Measurements from ENCODE around the gene RASL11A. TPM values are rescaled to one million over a fixed set of nuclear protein-coding genes. Genes with fewer than 3 reads are reported as not detected.
"Not testable (repeated sequence)": the region's sequence is repeated elsewhere in the genome, so short reads cannot be mapped to it uniquely, and the experiment has no call there.

RASL11A gene
- polyA plus RNA-seq (2013, experiment 1 of 2) = 1.4 TPM
- 1.2 TPM for polyA plus RNA-seq (2013, experiment 2 of 2)

GRCh38 chr13:27270594-27271520, at the start of gene RASL11A:
TSS of gene RASL11A (plus strand) at chr13:27270830. CDS start at chr13:27270945, 115 bp downstream.
- peak; percentile 89 for DNase-seq
- H3K18ac ChIP-seq (ENCODE audit: low read length) = no peak within 1 kb of the TSS
- H3K9ac ChIP-seq (ENCODE audit: low read length) = peak within 1 kb of the TSS; percentile 81
- H3K36me3 ChIP-seq (ENCODE audit: control insufficient read depth, insufficient read depth, low read length) = no peaks in the 10 kb centered on the region
- no peak within 1 kb of the TSS for H3K23ac ChIP-seq (ENCODE audit: low read length)
- H2AK5ac ChIP-seq (ENCODE audit: low read length) = no peak within 1 kb of the TSS
- H4K8ac ChIP-seq (ENCODE audit: low read depth, low read length) = no peak within 1 kb of the TSS
- no peak within 1 kb of the TSS for H2BK15ac ChIP-seq (replicated peaks; ENCODE audit: low read depth)
- no peaks in the 10 kb centered on the region for H3K79me2 ChIP-seq (ENCODE audit: control insufficient read depth, insufficient read depth, low read length)
- H4K5ac ChIP-seq (ENCODE audit: low read length) = no peak within 1 kb of the TSS
- H3K27ac ChIP-seq (ENCODE audit: low read depth, low read length) = no peak within 1 kb of the TSS
- WGBS (ENCODE audit: extremely low coverage, insufficient coverage, low lambda C conversion rate) = no CpG with 5 or more reads among the region's 99 CpGs
- no peaks in the 10 kb centered on the region for H3K79me1 ChIP-seq (ENCODE audit: low read length)
- peak within 1 kb of the TSS; percentile 43 for H3K4me3 ChIP-seq (ENCODE audit: low read length)
- no peak within 1 kb of the TSS for H3K4ac ChIP-seq (ENCODE audit: low read depth, low read length)
- peak within 1 kb of the TSS; percentile 95 for H3K56ac ChIP-seq (ENCODE audit: low read length)
- no peaks in the 10 kb centered on the region for H3K4me1 ChIP-seq (ENCODE audit: control insufficient read depth, low read depth, low read length)
- H3K27me3 ChIP-seq (ENCODE audit: insufficient read depth, low read length, poor library complexity) = no peaks in the 10 kb centered on the region
- H3K4me2 ChIP-seq (ENCODE audit: low read length) = peak within 1 kb of the TSS; percentile 93
- no peak within 1 kb of the TSS for H2BK5ac ChIP-seq (ENCODE audit: low read length)
- H2BK120ac ChIP-seq (ENCODE audit: low read depth, low read length) = no peak within 1 kb of the TSS

- H3K23ac ChIP-seq (ENCODE audit: low read length); H3K4me3 ChIP-seq (ENCODE audit: low read length); H3K4me1 ChIP-seq (ENCODE audit: control insufficient read depth, low read depth, low read length); H3K27ac ChIP-seq (ENCODE audit: low read depth, low read length); H2AK5ac ChIP-seq (ENCODE audit: low read length); H3K18ac ChIP-seq (ENCODE audit: low read length); H3K56ac ChIP-seq (ENCODE audit: low read length); H2BK15ac ChIP-seq (replicated peaks; ENCODE audit: low read depth); H3K4me2 ChIP-seq (ENCODE audit: low read length); H2BK120ac ChIP-seq (ENCODE audit: low read depth, low read length); H3K27me3 ChIP-seq (ENCODE audit: insufficient read depth, low read length, poor library complexity); H2BK5ac ChIP-seq (ENCODE audit: low read length); H3K9ac ChIP-seq (ENCODE audit: low read length); H4K8ac ChIP-seq (ENCODE audit: low read depth, low read length); DNase-seq; H3K79me2 ChIP-seq (ENCODE audit: control insufficient read depth, insufficient read depth, low read length); H4K5ac ChIP-seq (ENCODE audit: low read length); H3K79me1 ChIP-seq (ENCODE audit: low read length); H3K36me3 ChIP-seq (ENCODE audit: control insufficient read depth, insufficient read depth, low read length); H3K4ac ChIP-seq (ENCODE audit: low read depth, low read length): not testable (repeated sequence)
- WGBS (ENCODE audit: extremely low coverage, insufficient coverage, low lambda C conversion rate) = no CpG with 5 or more reads among the region's 2 CpGs
These were observed 48.5 kb upstream of the RASL11A start for GRCh38 chr13:27222100-27222499.

GRCh38 chr13:27226991-27227390, 43.6 kb upstream of the RASL11A start:
- Histone ChIP-seq H3K4ac (ENCODE audit: low read depth, low read length) (no peak overlapping the region), H2BK15ac (replicated peaks; ENCODE audit: low read depth) (no peak overlapping the region), H3K18ac (ENCODE audit: low read length) (no peak overlapping the region), H3K36me3 (ENCODE audit: control insufficient read depth, insufficient read depth, low read length) (no peaks in the 10 kb centered on the region), H3K4me3 (ENCODE audit: low read length) (no peak overlapping the region), H2AK5ac (ENCODE audit: low read length) (no peak overlapping the region), H3K4me2 (ENCODE audit: low read length) (no peak overlapping the region), H3K4me1 (ENCODE audit: control insufficient read depth, low read depth, low read length) (no peaks in the 10 kb centered on the region), H3K27me3 (ENCODE audit: insufficient read depth, low read length, poor library complexity) (no peaks in the 10 kb centered on the region), H3K23ac (ENCODE audit: low read length) (no peak overlapping the region), H2BK120ac (ENCODE audit: low read depth, low read length) (no peak overlapping the region), H4K8ac (ENCODE audit: low read depth, low read length) (no peak overlapping the region), H3K27ac (ENCODE audit: low read depth, low read length) (no peak overlapping the region), H3K9ac (ENCODE audit: low read length) (no peak overlapping the region), H3K79me1 (ENCODE audit: low read length) (no peaks in the 10 kb centered on the region), H3K56ac (ENCODE audit: low read length) (no peak overlapping the region), H4K5ac (ENCODE audit: low read length) (no peak overlapping the region), H3K79me2 (ENCODE audit: control insufficient read depth, insufficient read depth, low read length) (no peaks in the 10 kb centered on the region), H2BK5ac (ENCODE audit: low read length) (no peak overlapping the region)
- no CpG with 5 or more reads among the region's 2 CpGs for WGBS (ENCODE audit: extremely low coverage, insufficient coverage, low lambda C conversion rate)
- DNase-seq = no peak

GRCh38 chr13:27228131-27228530, 42.5 kb upstream of the RASL11A start:
- Histone ChIP-seq H3K79me2 (ENCODE audit: control insufficient read depth, insufficient read depth, low read length) (no peaks in the 10 kb centered on the region), H2BK120ac (ENCODE audit: low read depth, low read length) (no peak overlapping the region), H3K36me3 (ENCODE audit: control insufficient read depth, insufficient read depth, low read length) (no peaks in the 10 kb centered on the region), H3K27ac (ENCODE audit: low read depth, low read length) (no peak overlapping the region), H4K5ac (ENCODE audit: low read length) (no peak overlapping the region), H3K9ac (ENCODE audit: low read length) (no peak overlapping the region), H4K8ac (ENCODE audit: low read depth, low read length) (no peak overlapping the region), H2BK5ac (ENCODE audit: low read length) (no peak overlapping the region), H2BK15ac (replicated peaks; ENCODE audit: low read depth) (no peak overlapping the region), H3K4me1 (ENCODE audit: control insufficient read depth, low read depth, low read length) (no peaks in the 10 kb centered on the region), H3K4ac (ENCODE audit: low read depth, low read length) (no peak overlapping the region), H3K4me2 (ENCODE audit: low read length) (no peak overlapping the region), H3K18ac (ENCODE audit: low read length) (no peak overlapping the region), H3K23ac (ENCODE audit: low read length) (no peak overlapping the region), H3K56ac (ENCODE audit: low read length) (no peak overlapping the region), H3K79me1 (ENCODE audit: low read length) (no peaks in the 10 kb centered on the region), H3K4me3 (ENCODE audit: low read length) (no peak overlapping the region), H2AK5ac (ENCODE audit: low read length) (no peak overlapping the region), H3K27me3 (ENCODE audit: insufficient read depth, low read length, poor library complexity) (no peaks in the 10 kb centered on the region)
- no peak for DNase-seq

GRCh38 chr13:27229642-27230041, 41.0 kb upstream of the RASL11A start:
- Histone ChIP-seq H3K79me1 (ENCODE audit: low read length) (no peaks in the 10 kb centered on the region), H2BK5ac (ENCODE audit: low read length) (no peak overlapping the region)
- no CpG with 5 or more reads among the region's 3 CpGs for WGBS (ENCODE audit: extremely low coverage, insufficient coverage, low lambda C conversion rate)

More at GRCh38 chr13:27229642-27230041, 41.0 kb upstream of the RASL11A start:
- no peaks in the 10 kb centered on the region for H3K27me3 ChIP-seq (ENCODE audit: insufficient read depth, low read length, poor library complexity)
- H3K56ac ChIP-seq (ENCODE audit: low read length) = no peak overlapping the region
- H3K27ac ChIP-seq (ENCODE audit: low read depth, low read length) = no peak overlapping the region
- H3K36me3 ChIP-seq (ENCODE audit: control insufficient read depth, insufficient read depth, low read length) = no peaks in the 10 kb centered on the region
- H4K5ac ChIP-seq (ENCODE audit: low read length) = no peak overlapping the region
- no peak overlapping the region for H3K23ac ChIP-seq (ENCODE audit: low read length)
- H3K4me1 ChIP-seq (ENCODE audit: control insufficient read depth, low read depth, low read length) = no peaks in the 10 kb centered on the region
- DNase-seq = no peak
- H2BK120ac ChIP-seq (ENCODE audit: low read depth, low read length) = no peak overlapping the region
- no peak overlapping the region for H4K8ac ChIP-seq (ENCODE audit: low read depth, low read length)
- no peak overlapping the region for H3K4me2 ChIP-seq (ENCODE audit: low read length)
- no peak overlapping the region for H3K18ac ChIP-seq (ENCODE audit: low read length)
- H3K4ac ChIP-seq (ENCODE audit: low read depth, low read length) = no peak overlapping the region
- no peak overlapping the region for H2BK15ac ChIP-seq (replicated peaks; ENCODE audit: low read depth)
- H2AK5ac ChIP-seq (ENCODE audit: low read length) = no peak overlapping the region
- no peak overlapping the region for H3K9ac ChIP-seq (ENCODE audit: low read length)
- H3K4me3 ChIP-seq (ENCODE audit: low read length) = no peak overlapping the region
- H3K79me2 ChIP-seq (ENCODE audit: control insufficient read depth, insufficient read depth, low read length) = no peaks in the 10 kb centered on the region

Measured in mesendoderm (in vitro differentiated cells).